Spinal cord (tissue), 10 donors: ENCODE results near the gene ANKRD11. TPM values are rescaled to one million over a fixed set of nuclear protein-coding genes. Genes with fewer than 3 reads are reported as not detected.
"Not testable (repeated sequence)": the region's sequence is repeated elsewhere in the genome, so short reads cannot be mapped to it uniquely, and the experiment has no call there.

Experiments used
- DNase-seq, 6 donors: peaks; one replicate each; pipeline versions ENCODE4 v3.0.0 to v3.0.0-alpha.2; 2013 to 2015; ENCODE audit warnings: low spot score in 6 of 6, low read depth in 4 of 6
- H3K27ac ChIP-seq: one replicate; pipeline ENCODE4 v1.5.1; 2013; ENCODE audit warnings: low read depth, low read length, control low read depth
- H3K27me3 ChIP-seq: one replicate; pipeline ENCODE4 v1.6.1; 2013; ENCODE audit warnings: low read length; ENCODE audit not compliant: control insufficient read depth, insufficient read depth
- H3K36me3 ChIP-seq: one replicate; pipeline ENCODE4 v1.6.1; 2013; ENCODE audit warnings: low read length; ENCODE audit not compliant: control insufficient read depth, insufficient read depth
- H3K4me1 ChIP-seq: one replicate; pipeline ENCODE4 v1.6.1; 2013; ENCODE audit warnings: low read length; ENCODE audit not compliant: control insufficient read depth, insufficient read depth
- H3K4me3 ChIP-seq: one replicate; pipeline ENCODE4 v1.5.1; 2013; ENCODE audit warnings: low read depth, low read length, control low read depth
- H3K9me3 ChIP-seq: one replicate; pipeline ENCODE4 v1.6.1; 2013; ENCODE audit warnings: low read length; ENCODE audit not compliant: control insufficient read depth, insufficient read depth
- WGBS: methylation state at CpG from one replicate; pipeline ENCODE4 v1.1.5; 2013; ENCODE audit warnings: missing lambda C conversion rate; ENCODE audit not compliant: insufficient coverage; 5-methylcytosine and 5-hydroxymethylcytosine counted together
- polyA plus RNA-seq, 2 donors: library from polyadenylated mRNA; unstranded; fragments of 120-200 nt; gene quantifications; one replicate each; pipeline ENCODE4 v1.2.1, GENCODE V29; 2013; ENCODE audit not compliant: insufficient read length in 2 of 2
- total RNA-seq, 2 donors: library from RNA; depleted of rRNA in 1 of 2; stranded (reverse); fragments of 120-200 nt in 1 of 2; fragments of >200 nt in 1 of 2; gene quantifications; one replicate each; pipeline versions ENCODE4 v1.2.3 to v1.2.4, GENCODE V29; 2013 to 2014
- donor health status: healthy.

ANKRD11 gene
- total and polyA plus RNA-seq, 4 donors = 38.2 to 104 (median 73.5) TPM

DNA sequence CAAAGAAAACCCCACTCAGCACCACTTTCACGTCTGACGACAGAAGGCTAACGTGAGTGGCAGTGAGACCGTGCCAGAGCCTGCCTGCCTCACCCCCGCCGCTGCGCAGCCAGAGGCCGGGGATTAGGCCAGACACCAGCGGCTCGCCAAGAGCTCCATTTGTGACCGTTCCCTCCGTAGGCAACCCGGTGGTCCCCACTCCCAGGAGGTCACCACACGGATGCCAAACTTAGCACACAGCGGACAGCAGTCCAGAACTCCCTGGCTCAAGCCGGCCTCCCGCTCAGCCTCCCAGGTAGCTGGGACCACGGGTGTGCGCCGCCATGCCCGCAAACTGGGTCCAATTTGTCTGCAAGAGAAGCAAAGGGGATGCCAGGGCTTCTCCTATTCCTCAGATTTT lies 104.6 kb downstream of the ANKRD11 start:
- H3K27me3 ChIP-seq = no peaks in the 10 kb centered on the region
- H3K36me3 ChIP-seq = peaks cover 4% of the 10 kb centered on the region
- H3K27ac ChIP-seq = no peak overlapping the region
- DNase-seq = no peak
- H3K4me3 ChIP-seq = no peak overlapping the region
- WGBS = 82% methylated on average over 21 of the region's 21 CpGs
- H3K9me3 ChIP-seq = no peaks in the 10 kb centered on the region
- H3K4me1 ChIP-seq = peaks cover 25% of the 10 kb centered on the region

DNA sequence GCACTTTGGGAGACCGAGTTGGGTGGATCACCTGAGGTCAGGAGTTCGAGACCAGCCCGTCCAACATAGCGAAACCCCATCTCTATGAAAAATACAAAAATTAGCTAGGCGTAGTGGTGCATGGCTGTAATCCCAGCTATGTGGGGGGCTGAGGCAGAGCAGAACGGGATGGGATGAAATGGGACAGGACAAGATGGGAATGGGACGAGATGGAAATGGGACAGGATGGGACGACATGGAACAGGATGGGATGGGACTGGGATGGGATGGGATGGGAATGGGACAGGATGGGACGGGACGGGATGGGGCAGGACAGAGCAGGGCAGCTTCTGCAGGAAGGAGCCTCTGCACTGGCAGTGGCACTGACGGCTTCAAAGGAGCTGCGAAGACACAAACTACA lies 106.1 kb downstream of the ANKRD11 start:
- Histone ChIP-seq H3K4me3 (no peak overlapping the region), H3K27ac (no peak overlapping the region), H3K27me3 (no peaks in the 10 kb centered on the region), H3K4me1 (peaks cover 35% of the 10 kb centered on the region), H3K36me3 (peaks cover 4% of the 10 kb centered on the region), H3K9me3 (no peaks in the 10 kb centered on the region)
- 98% methylated on average over 4 of the region's 12 CpGs for WGBS
- DNase-seq = no peak

DNA sequence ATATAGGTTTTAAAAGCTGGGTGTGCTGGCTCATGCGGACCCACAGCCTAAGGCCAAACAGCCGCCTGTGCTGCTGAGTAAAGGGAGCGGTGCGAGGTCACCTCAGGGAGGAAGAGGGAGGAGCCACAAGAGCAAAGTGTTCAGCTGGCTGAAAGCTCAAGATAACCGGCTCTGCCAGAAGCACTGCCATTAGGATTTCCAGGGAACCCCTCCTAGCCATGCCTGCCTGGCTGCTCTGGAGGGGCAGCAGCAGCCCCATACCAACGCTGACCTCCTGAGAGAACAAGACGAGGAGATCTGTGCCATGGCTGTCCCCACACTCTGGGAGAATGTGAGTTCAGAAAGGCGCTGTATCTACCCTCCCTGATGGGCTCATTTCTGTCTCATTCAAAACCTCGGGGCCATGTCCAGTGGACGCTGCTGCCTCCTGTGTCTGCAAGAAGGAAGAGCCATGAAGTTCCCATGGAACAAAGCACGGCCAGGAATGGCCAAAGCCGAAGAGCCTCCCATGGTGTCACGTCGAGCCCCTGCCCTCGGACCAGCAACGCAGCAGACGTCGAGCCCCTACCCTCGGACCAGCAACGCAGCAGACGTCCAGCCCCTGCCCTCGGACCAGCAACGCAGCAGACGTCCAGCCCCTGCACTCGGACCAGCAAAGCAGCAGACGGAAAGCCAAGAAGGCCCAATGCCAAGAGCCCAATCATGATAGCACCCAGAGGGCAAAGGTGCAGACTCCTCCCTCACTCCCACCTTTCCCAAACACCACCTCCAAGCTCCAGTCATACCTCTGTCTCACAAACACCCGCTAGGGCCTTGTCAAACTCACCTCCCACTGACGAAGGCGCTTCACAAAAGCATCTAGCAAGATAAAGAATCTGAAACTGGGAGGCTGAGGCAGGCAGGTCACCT lies 107.0 kb downstream of the ANKRD11 start:
- peaks cover 4% of the 10 kb centered on the region for H3K36me3 ChIP-seq
- no peak overlapping the region for H3K4me3 ChIP-seq
- H3K27ac ChIP-seq = no peak overlapping the region
- no peak for DNase-seq
- no peaks in the 10 kb centered on the region for H3K27me3 ChIP-seq
- peaks cover 38% of the 10 kb centered on the region for H3K4me1 ChIP-seq
- no peaks in the 10 kb centered on the region for H3K9me3 ChIP-seq
- 58% methylated on average over 27 of the region's 29 CpGs for WGBS

DNA sequence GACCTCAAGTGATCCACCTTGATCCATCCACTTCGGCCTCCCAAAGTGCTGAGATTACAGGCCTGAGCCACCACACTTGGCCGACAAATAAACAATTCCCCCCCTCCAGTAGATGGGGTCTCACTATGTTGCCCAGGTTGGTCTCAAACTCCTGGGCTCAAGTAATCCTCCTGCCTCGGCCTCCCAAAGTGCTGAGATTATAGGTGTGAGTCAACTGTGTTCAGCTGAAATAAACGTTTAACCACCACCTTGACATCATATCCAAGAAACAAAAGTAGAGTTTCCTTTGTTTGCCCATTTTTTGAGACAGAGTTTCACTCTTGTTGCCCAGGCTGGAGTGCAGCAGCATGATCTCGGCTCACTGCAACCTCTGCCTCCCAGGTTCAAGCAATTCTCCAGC lies 107.8 kb downstream of the ANKRD11 start:
- 88% methylated on average over 3 of the region's 5 CpGs for WGBS
- H3K27ac ChIP-seq = not testable (repeated sequence)

DNA sequence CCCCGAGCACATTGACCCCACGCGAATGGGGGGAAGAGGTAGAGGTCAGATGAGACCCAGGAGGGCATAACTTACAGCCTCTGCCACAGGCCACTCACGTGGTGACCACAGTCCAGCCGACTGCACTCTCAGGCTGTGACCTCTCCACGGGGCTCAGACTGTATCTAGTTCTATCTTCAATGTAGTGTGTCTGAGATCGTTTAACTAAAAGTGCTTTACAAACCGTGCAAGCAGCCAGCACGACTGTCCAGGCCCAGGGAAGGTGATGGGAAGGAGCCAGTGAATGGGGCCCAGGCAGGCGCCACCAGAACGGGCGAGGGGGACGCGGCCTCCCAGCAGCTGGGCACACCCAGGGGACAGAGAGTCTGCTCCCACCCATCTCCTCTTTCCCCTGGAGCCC lies 108.6 kb downstream of the ANKRD11 start:
- Histone ChIP-seq H3K9me3 (no peaks in the 10 kb centered on the region), H3K4me1 (peaks cover 33% of the 10 kb centered on the region), H3K27ac (no peak overlapping the region), H3K4me3 (no peak overlapping the region), H3K36me3 (peaks cover 4% of the 10 kb centered on the region), H3K27me3 (no peaks in the 10 kb centered on the region)
- 69% methylated on average over 14 of the region's 14 CpGs for WGBS
- DNase-seq = no peak

More for the DNA sequence above, 107.8 kb downstream of the ANKRD11 start:
- not testable (repeated sequence) for H3K9me3 ChIP-seq, H3K27me3 ChIP-seq, DNase-seq, H3K36me3 ChIP-seq, H3K4me3 ChIP-seq
- peaks cover 33% of the 10 kb centered on the region for H3K4me1 ChIP-seq

DNA sequence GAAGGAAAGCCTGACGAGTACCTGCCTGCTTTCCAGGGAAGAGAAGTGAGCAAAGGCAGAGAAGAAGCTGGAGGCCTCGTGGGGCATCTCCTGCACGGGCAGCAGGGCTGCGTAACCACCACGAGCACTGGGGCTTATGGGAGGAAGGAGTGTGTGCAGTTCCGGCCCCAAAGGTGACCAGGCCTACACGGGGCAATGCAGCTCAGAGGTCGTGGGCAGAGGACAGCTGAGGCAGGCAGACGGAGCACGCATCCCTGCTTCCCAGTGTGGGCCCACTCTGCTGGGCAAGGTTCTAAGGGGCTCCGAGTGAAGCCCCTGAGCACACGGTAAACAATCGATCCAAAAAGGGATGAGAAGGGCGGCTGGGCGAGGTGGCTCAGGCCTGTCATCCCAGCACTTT lies 109.7 kb downstream of the ANKRD11 start:
- DNase-seq = no peak
- WGBS = 77% methylated on average over 15 of the region's 15 CpGs
- Histone ChIP-seq H3K27ac (no peak overlapping the region), H3K4me1 (peaks cover 33% of the 10 kb centered on the region), H3K27me3 (no peaks in the 10 kb centered on the region), H3K4me3 (no peak overlapping the region), H3K9me3 (peaks cover 4% of the 10 kb centered on the region), H3K36me3 (peaks cover 1% of the 10 kb centered on the region)

DNA sequence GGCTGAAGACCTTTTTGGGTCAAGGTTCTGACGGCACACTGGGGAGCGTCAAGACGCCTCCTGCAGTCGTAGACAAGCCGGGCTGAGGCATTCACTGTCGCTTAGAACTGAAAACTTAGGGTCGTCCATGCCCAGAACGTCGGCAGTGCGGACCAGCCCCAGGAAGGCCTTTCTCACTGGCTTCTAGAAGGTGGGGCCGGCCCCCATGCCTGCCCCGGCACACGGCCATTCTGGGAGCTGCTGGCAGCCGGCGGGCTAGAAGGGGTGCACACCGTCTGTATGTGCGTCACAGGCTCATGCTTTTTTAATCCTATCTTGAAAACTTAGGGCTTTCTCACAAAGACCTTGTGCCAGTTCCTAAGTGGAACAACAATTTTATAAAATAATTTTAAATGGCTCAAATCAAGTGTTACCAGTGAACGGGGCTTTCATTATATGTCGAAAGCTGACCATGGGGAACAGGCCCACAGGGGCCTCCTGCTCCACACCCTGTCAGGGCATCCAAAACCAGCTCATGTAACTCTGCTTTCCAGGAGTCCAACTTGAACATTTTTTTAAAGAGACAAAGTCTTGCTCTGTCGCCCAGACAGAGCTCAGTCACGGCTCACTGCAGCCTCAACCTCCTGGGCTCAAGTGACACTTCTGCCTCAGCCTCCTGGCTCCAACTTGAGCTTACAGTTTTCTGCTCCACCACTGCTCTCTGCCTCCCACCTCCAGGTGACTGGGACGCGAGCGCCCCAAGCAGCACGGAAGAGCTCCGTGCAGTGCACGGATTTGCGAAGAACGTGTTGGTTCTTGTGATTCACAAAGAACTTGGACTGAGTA lies 111.2 kb downstream of the ANKRD11 start:
- Histone ChIP-seq H3K4me1 (peaks cover 43% of the 10 kb centered on the region), H3K27ac (no peak overlapping the region), H3K27me3 (no peaks in the 10 kb centered on the region), H3K36me3 (no peaks in the 10 kb centered on the region), H3K9me3 (peaks cover 4% of the 10 kb centered on the region), H3K4me3 (no peak overlapping the region)
- DNase-seq = no peak
- WGBS = 77% methylated on average over 21 of the region's 29 CpGs

DNA sequence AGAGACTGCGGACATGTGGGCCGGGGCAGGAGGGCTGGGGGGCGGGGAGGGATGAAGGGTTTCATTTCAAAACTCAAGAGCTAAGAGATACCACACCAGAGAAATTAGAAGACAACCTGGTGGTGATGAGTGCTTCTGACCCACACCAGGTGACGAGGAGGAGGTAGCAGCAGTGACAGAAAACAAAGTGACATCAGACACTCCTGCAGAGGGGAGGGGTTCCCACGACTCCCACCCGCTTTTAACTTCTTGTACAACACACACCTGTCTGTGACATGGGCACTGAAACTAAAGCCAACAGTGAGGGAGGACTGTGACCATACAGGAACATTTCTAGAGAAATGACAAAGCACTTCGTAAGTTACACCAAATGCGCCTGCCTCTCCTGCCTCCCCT lies 112.9 kb downstream of the ANKRD11 start:
- H3K27ac ChIP-seq = no peak overlapping the region
- no CpG with 5 or more reads among the region's 8 CpGs for WGBS
- H3K27me3 ChIP-seq = no peaks in the 10 kb centered on the region
- peaks cover 2% of the 10 kb centered on the region for H3K36me3 ChIP-seq
- peaks cover 4% of the 10 kb centered on the region for H3K9me3 ChIP-seq
- peaks cover 41% of the 10 kb centered on the region for H3K4me1 ChIP-seq
- H3K4me3 ChIP-seq = no peak overlapping the region
- DNase-seq = no peak

DNA sequence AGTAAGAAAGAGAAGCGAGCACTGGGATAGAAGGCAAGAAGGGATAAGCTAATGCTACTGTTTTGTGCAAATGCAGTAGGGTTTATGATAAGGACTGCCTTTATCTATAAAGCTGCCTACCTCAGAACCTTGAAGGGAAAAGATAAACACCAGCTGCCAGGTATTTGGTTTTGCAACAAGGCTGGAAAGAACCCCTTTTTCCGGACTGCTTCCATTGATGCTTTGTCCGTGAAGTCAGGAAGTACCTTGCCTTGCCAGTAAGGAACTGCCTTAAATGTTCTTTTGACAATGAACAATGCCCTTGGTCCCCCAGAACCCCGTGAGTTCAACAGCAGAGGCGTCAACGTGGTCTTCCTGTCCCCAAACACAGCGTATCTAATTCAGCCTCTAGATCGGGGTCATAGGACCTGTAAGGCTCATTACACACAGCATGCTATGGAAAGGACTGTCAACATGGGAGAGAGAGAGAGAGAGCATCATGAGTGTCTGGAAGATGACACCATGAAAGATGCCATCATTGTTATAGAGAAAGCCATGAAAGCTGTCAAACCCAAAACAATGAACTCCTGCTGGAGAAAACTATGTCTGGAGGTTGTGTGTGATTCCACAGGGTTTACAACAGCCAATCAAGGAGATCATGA lies 113.4 kb downstream of the ANKRD11 start:
- H3K4me1 ChIP-seq = peaks cover 40% of the 10 kb centered on the region
- DNase-seq = no peak
- no peak overlapping the region for H3K27ac ChIP-seq
- H3K36me3 ChIP-seq = peaks cover 6% of the 10 kb centered on the region
- H3K4me3 ChIP-seq = no peak overlapping the region
- H3K9me3 ChIP-seq = peaks cover 4% of the 10 kb centered on the region
- H3K27me3 ChIP-seq = no peaks in the 10 kb centered on the region
- 84% methylated on average over 6 of the region's 8 CpGs for WGBS
